IPS-18c (cell line): ENCODE measurements around the gene RBMS1.

ENCODE experiments used
- H3K4me3 ChIP-seq: 2 replicates; pipeline ENCODE4 v1.7.0; 2013; ENCODE audit warnings: low read depth, mild to moderate bottlenecking, low read length, moderate library complexity; ENCODE audit not compliant: insufficient read depth
- H3K9me3 ChIP-seq: one replicate; pipeline ENCODE4 v1.6.1; 2013; ENCODE audit warnings: mild to moderate bottlenecking, low read length, moderate library complexity; ENCODE audit not compliant: control insufficient read depth, insufficient read depth

RBMS1 gene

DNA sequence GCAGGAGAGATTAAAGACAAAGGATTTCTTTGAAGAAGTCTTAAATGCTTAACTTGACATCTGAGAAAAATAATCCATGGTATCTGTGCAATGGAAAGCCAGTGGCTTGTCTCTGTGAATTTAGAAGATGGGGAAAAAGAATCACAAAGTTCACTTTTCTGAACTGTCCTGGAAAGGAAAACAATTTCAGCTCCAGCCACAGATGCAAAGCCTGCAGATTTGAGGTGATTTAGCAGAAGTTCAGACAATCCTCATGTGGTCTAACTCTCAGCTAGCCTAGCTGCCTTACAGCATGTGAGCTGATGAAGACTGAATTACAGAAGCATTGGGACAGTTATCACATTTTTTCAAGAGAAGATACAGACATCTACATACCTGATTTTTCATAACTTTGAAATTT lies 166.8 kb downstream of the RBMS1 start:
- Histone ChIP-seq H3K4me3 (no peak overlapping the region), H3K9me3 (no peaks in the 10 kb centered on the region)

DNA sequence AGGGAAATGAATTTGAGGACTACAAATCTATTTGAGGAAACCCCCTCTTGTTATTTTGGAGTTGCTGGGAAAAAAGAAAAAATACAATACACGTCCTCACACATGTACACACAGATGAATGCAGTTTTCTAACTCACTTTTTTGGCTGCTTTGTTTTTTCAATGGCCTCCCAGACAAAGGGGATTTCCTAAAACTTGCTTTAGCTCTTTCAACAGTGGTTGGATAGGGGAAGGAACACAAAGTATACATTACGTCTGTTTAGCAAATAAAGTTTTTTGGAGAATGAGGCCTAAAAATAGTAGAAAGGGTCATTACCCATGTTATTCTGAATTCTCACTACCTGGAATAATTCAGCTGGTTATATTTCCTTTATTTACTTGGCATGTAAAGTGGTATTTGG lies 168.2 kb downstream of the RBMS1 start:
- no peak overlapping the region for H3K4me3 ChIP-seq

DNA sequence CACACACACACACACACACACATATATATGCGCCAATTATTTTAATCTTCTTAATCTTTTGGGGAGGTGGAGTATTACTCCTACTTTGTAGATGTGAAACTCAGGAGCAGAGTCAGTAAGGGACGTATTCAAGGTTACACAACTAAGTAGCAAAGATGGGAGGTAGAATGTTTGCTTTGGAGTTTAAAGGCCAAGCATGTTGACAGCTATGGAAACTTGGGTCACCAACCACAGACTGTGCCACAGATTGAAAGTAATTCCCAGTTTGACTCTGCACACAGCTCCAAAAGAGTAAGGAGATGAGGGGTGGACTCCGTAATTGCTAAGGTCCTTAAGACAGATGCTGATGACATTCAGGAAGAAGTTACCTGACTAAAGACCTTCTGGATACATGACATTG lies 168.7 kb downstream of the RBMS1 start:
- no peaks in the 10 kb centered on the region for H3K9me3 ChIP-seq
- H3K4me3 ChIP-seq: no peak overlapping the region

More for the DNA sequence above, 168.2 kb downstream of the RBMS1 start:
- no peaks in the 10 kb centered on the region for H3K9me3 ChIP-seq

DNA sequence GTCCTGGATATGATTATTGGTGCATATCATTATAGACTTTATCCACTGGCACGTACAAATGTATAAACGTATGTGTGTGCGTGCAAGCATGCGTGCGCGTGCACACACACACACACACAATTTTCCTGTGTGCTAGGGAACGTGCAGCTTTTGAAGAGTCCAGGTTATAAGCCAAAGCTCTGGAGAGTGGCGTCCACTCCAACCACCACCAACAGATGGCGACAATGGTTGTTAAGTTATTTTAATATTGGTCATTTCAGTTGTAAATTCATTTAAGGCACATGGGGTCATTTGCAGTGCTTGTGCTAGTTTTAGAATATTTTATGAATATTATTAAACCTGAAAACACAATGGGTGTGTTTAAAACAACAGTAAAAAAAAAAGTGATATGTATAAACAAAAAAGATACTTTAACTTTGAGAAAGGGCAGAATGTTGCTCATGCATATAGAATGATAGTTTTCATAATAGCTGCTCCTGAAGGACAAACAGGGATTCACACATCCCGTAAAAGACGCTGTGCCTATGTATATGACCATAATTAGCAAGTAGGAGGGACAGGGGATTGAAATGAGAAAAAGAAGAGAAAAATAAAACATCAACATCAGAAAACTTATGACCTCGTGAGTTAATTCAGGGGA lies 169.3 kb downstream of the RBMS1 start:
- no peaks in the 10 kb centered on the region for H3K9me3 ChIP-seq
- no peak overlapping the region for H3K4me3 ChIP-seq

DNA sequence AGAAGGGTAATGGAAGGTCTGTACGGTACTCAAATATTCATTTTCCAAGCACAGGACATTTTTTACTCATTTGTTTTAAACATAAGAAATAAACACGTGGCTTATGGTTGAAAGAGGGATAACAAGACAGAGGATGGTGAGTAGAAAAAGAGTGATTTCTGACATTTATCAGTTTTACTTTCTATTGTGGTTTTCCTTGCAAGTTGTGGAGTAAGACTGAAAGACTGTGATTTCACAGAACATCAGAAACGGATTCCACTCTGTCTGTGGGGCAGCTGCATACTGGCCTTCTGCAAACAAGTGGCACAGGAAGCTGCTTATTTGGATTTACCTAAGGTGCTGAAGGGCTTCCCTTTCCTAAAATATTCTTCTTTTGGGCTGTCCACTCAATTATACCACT lies 171.3 kb downstream of the RBMS1 start:
- Histone ChIP-seq H3K4me3 (no peak overlapping the region), H3K9me3 (no peaks in the 10 kb centered on the region)

DNA sequence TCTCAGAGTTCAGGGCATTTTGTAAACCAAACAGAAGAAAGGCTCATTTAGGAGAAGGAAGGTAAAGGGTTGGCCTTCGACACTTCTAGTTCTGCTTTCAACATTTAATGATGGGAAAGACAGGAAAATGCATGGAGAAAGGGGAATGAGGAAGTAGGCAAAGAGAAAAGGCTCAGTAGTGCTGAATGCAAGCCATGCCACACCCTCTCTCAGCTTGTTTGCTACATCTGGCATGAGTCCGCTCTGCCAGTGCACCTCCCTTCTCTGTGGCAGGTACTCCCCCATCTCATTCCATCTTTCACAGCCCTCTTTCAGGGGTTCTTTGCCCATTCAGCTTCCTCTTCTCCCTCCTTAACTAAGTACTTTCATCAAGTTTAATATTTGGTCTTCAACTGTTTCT lies 172.6 kb downstream of the RBMS1 start:
- H3K4me3 ChIP-seq: no peak overlapping the region

DNA sequence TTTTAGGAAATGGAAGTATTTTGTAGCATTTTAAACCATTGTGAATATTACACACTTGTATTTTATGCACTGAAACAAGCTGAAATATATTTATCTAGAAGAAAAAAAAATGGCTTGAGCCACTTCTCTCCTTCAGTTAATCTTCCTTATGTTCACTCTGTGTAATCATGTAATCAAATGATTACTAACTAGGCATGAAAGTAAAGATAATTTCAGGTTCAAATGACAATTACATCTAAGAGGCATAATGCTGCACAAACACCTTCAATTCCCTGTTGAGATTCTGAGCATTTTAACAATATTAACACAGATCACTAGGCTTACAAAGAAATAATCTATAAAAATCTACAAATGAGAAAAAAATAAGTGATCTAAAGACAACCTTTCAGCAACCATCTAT lies 173.9 kb downstream of the RBMS1 start:
- Histone ChIP-seq H3K9me3 (no peaks in the 10 kb centered on the region), H3K4me3 (no peak overlapping the region)

More for the DNA sequence above, 172.6 kb downstream of the RBMS1 start:
- no peaks in the 10 kb centered on the region for H3K9me3 ChIP-seq

DNA sequence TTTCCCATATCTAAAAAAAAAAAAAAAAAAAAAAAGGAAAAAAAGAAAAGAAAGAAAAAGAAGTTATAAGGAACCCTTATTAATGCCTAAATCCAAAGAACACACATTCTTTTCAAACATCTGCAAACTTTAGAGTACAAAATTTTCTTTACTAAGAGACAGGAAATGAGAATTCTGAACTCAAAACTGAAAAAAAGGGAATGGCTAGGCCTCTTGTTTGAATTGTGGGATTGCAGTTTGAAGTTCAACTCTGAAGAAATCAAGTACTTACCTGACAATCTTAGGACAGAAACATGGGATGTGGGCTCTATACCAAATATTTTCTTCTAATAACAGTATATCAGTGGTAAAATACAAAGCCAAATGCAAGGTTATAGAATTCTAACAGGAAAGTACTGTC lies 175.4 kb downstream of the RBMS1 start:
- Histone ChIP-seq H3K9me3 (no peaks in the 10 kb centered on the region), H3K4me3 (no peak overlapping the region)

DNA sequence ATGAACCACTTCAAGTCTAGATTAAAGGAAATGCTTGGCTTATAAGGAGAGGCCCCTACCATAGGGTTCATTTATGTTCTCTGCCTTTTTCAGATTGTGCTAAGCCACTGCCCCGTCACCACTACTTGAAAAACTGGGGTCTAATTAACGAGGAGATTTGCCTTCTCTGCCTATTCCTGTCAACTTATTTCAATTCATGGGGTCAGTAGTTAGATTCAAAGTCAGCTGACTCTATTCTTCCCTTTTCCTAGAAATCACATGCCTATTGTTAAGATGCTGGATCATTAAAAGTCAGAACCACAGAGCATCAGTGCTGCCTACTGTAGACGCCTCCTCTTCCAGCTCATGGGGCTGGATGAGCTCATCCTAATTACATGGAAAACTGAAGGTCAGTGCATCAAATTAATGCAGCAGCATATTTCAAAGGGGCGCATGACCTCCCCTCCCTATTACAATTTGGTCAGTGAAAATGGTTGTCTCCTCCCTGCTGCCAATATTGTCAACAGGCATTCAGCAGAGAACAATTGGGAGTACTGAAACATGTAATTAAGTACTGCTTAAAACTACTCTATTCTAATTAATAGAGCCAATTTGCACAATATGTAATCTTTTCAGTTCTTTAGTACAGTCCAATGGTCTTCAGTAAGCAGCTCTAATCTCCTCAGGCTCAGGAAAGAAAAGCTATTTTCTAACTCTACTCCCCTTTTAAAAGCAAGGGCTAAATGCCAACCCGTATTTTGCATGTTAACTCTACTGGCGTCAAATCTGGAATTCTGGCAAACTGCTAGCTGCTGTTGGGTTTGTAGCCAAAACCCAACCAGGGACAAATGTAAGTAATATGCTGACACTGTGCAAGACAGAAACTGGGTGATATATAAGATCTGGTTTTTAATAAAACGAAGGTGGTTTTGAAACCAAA lies 176.2 kb downstream of the RBMS1 start:
- H3K4me3 ChIP-seq: no peak overlapping the region
- no peaks in the 10 kb centered on the region for H3K9me3 ChIP-seq

DNA sequence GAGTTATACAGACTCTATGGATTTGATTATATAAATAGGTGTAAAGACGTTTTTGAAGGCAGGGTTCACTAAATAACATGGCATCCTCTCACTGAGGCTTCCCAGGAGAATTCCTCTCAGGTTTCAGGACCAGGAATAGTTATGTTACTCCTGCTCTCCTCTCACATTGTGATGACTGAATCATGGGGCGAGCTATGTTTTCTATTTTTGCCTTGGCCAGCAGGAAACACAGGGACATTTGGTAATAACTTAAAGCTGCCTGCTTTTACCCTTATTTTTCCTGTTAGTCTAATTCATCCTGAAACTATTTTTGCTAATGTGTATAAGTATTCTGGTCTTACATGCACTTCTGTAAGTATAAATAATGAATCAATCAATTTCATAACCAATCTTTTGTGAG lies 178.3 kb downstream of the RBMS1 start:
- no peaks in the 10 kb centered on the region for H3K9me3 ChIP-seq

DNA sequence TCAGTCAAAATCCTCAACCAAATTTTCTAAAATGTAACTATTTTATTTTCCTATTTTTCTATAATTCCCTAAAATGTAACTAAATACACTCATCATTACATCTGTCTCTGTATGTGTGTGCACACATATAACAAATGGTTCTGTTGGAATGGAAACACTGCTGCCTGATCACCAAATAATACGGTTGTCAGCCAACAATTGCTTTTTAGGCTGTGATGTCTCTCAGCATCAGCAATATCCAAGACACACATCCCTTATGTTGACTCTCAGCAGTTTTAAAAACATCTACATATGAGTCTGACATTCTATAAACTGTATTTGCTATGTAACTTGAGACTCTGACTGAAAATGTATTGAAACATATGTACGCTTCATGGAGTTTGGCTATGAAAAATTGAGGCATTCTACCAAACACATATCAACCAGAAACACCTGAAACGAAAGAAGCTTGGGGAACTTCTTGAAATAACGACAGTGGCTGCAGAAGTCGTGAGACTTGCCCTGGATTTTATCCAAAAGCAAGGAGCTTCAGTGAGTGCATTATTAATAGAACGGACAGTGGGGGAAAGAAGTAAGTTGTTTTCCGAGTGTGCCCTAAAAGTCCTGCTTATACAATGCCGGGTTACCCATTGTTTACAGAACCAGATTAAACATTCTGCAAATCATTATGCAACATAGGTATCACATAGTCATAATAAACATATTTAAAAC lies 183.3 kb downstream of the RBMS1 start:
- H3K9me3 ChIP-seq: no peaks in the 10 kb centered on the region

More for the DNA sequence above, 178.3 kb downstream of the RBMS1 start:
- no peak overlapping the region for H3K4me3 ChIP-seq

DNA sequence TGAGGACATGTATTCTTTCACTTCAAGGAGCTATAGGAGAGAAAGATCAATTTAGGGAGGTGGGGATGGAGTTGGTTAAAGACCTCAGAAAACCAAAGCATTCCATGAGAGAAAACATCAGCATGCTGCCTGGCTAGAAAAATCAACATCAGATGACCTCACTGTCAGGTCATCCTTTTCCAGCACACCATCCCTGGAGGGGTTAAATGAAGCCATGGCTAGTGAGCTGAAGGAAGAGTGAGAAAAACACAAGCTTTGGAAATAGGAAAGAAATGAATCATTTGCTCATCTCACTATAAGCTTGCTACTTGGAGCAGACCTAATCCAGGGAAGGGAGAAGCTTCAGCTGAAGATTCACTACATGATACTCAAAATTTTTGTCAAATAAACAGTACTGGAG lies 184.0 kb downstream of the RBMS1 start:
- no peak overlapping the region for H3K4me3 ChIP-seq
- H3K9me3 ChIP-seq: no peaks in the 10 kb centered on the region

More for the DNA sequence above, 183.3 kb downstream of the RBMS1 start:
- no peak overlapping the region for H3K4me3 ChIP-seq

DNA sequence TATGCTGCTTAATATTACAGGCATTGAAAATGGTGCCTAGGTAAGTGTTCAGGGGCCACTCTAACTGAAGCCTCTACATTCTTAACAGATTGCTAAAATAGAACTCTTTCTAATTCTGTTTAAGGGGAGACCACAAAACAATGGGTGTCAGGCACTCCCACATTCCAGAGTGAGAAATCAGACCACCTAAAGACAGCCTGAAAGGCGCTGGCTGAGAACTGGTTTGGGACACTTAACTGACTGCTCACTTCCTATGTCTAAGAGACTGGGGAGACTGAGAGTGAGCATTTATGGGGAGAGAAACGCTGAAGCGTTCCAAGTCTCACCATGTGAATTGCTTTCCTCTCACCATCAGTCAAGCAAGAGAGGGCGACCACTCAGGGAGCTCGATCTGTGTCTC lies 184.7 kb downstream of the RBMS1 start:
- Histone ChIP-seq H3K4me3 (no peak overlapping the region), H3K9me3 (no peaks in the 10 kb centered on the region)

DNA sequence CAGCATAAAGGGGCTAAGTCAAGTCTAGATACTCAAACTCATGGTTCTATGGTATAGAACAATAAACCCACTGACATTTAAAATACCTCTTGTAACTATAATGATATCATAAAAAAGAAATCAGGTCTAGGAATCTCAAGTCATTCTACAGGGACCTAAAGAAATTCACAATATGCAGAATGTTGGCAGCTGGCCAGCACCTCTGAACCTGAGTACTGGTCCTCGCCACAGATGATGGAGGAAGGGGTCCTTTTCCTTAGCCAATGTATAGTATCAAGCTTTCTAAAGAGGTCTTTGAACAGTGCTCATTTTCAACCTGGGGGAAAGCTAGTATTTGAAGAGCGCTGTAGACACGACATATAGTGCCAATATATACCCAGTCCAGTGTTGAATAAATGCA lies 185.1 kb downstream of the RBMS1 start:
- no peak overlapping the region for H3K4me3 ChIP-seq
- H3K9me3 ChIP-seq: no peaks in the 10 kb centered on the region

DNA sequence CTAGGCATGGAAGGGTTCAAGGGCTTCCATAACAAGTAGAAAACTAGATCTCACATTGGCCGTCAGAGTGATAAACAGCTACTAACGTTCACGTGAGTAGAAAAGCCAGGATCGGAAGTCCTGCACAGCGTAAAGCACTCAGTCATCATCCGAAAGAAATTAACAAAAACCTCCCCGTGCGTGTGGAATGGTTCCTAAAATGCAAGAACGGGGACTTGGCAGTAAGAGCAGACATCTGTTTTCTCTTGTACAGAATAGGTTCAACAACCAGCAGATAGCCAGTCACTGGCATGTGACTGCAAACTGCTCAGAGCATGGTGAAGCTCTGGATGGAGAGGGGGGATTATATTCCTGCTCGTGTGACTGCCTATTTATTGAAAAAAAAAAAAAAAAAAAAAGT lies 186.6 kb downstream of the RBMS1 start:
- H3K4me3 ChIP-seq: no peak overlapping the region

DNA sequence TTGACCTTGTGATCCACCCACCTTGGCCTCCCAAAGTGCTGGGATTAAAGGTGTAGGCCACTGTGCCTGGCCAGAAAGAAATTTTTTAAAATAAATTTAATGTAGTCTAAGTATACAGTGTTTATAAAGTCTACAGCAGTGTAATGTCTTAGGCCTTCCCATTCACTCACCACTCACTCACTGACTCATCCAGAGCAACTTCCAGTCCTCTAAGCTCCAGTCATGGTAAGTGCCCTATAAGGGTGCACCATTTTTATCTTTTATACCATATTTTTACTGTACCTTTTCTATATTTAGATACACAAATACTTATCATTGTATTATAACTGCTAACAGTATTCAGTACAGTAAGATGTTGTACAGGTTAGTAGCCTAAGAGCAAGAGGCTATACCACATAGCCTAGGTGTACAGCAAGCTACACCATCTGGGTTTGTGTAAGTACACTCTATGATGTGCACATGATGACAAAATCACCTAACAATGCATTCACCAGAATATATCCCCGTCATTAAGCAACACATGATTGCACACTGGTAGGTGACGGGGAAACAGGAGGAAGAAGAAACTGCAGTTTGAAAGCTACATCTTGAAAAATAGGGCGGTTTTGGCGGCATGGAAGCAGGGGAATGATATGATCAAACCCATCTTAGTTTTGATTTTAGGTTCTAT lies 188.4 kb downstream of the RBMS1 start:
- H3K9me3 ChIP-seq: no peaks in the 10 kb centered on the region

More for the DNA sequence above, 186.6 kb downstream of the RBMS1 start:
- no peaks in the 10 kb centered on the region for H3K9me3 ChIP-seq

DNA sequence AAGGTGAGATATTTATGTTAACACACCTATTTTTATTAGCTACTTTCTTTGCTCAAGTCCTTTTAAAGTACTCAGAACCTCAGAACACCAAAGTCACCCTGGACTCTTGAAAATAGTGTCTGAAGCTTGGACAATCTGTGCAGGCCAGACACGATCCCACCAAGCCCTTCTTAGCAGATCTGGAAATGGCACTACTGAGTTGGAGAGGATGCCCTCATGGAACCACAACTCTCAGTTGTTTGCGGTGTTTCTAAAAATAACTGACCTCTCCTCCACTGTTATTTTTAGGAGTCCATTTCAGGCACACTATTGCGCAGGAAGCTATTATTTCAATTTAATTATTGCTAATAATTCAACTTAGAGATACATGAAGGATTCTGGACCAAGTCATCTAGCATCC lies 190.1 kb downstream of the RBMS1 start:
- Histone ChIP-seq H3K9me3 (no peaks in the 10 kb centered on the region), H3K4me3 (no peak overlapping the region)

More for the DNA sequence above, 188.4 kb downstream of the RBMS1 start:
- H3K4me3 ChIP-seq: no peak overlapping the region
